Activated CD4-positive, alpha-beta T cell treated with anti-CD3 and anti-CD28 coated beads, Interleukin-2, amount 50 U/mL, for 4 hours (primary cell): ENCODE data around the gene AAMDC.
A peak's percentile ranks its signal among the peaks of the same experiment; 100 is the strongest.

Experiments
- DNase-seq, 2 experiments: peaks; one replicate each; pipeline ENCODE4 v3.0.0-alpha.2; 2020

AAMDC gene

GRCh38 chr11:77820565-77821348 is at the start of gene AAMDC, which contains the start of gene RSF1:
AAMDC (plus strand) TSS chr11:77821144; CDS start chr11:77842497, 21,353 bp downstream.
RSF1 (minus strand) TSS chr11:77820722; CDS start chr11:77820714, 8 bp downstream.
- peak; percentile 97 for DNase-seq

- no peak for DNase-seq
These were observed 45.0 kb upstream of the AAMDC start for GRCh38 chr11:77775936-77776335.

GRCh38 chr11:77776455-77776854 is 44.5 kb upstream of the AAMDC start:
- no peak for DNase-seq

GRCh38 chr11:77778118-77778517 is 42.8 kb upstream of the AAMDC start:
- DNase-seq: no peak

- DNase-seq: no peak
These were observed 42.4 kb upstream of the AAMDC start for GRCh38 chr11:77778549-77778948.

GRCh38 chr11:77779935-77780334 is 41.0 kb upstream of the AAMDC start:
- DNase-seq: no peak

GRCh38 chr11:77783025-77783424 is 37.9 kb upstream of the AAMDC start:
- DNase-seq: no peak

- DNase-seq: no peak
These were observed 36.4 kb upstream of the AAMDC start for GRCh38 chr11:77784572-77784971.

- DNase-seq: no peak
These were observed 31.7 kb upstream of the AAMDC start for GRCh38 chr11:77789061-77789730.

- no peak for DNase-seq
These were observed 31.0 kb upstream of the AAMDC start for GRCh38 chr11:77789731-77790476.

GRCh38 chr11:77791301-77791700 is 29.6 kb upstream of the AAMDC start:
- no peak for DNase-seq

- no peak for DNase-seq
These were observed 27.0 kb upstream of the AAMDC start for GRCh38 chr11:77793972-77794371.

- DNase-seq: no peak
These were observed 21.6 kb upstream of the AAMDC start for GRCh38 chr11:77799338-77799737.

GRCh38 chr11:77800449-77800848 is 20.5 kb upstream of the AAMDC start:
- no peak for DNase-seq

GRCh38 chr11:77801477-77801876 is 19.5 kb upstream of the AAMDC start:
- DNase-seq: no peak

- no peak for DNase-seq
These were observed 14.5 kb upstream of the AAMDC start for GRCh38 chr11:77806415-77806814.

GRCh38 chr11:77806993-77807392 is 14.0 kb upstream of the AAMDC start:
- DNase-seq: no peak

- no peak for DNase-seq
These were observed 7.7 kb upstream of the AAMDC start for GRCh38 chr11:77813256-77813655.

- DNase-seq: no peak
These were observed 6.1 kb upstream of the AAMDC start for GRCh38 chr11:77814848-77815247.

- no peak for DNase-seq
These were observed 5.5 kb upstream of the AAMDC start for GRCh38 chr11:77815459-77815858.

GRCh38 chr11:77819411-77819920 is 1.5 kb upstream of the AAMDC start:
- DNase-seq: peak; percentile 79

- peak; percentile 12 to 13 for DNase-seq
These were observed 901 bp upstream of the AAMDC start for GRCh38 chr11:77819921-77820564.

- DNase-seq: peak; percentile 3 to 5
These were observed 456 bp downstream of the AAMDC start for GRCh38 chr11:77821349-77821851.
